Left kidney (tissue), 2 donors: ENCODE data around the gene DBF4B. TPM values are rescaled to one million over a fixed set of nuclear protein-coding genes. Genes with fewer than 3 reads are reported as not detected.

Experiments
- DNase-seq: peaks from one replicate; pipeline ENCODE4 v3.0.0-alpha.2; 2013
- polyA plus RNA-seq: library from polyadenylated mRNA; unstranded; fragments of 120-200 nt; gene quantifications from one replicate; pipeline ENCODE4 v1.2.1, GENCODE V29; 2013; ENCODE audit not compliant: insufficient read length

The DBF4B gene
- polyA plus RNA-seq, 1 donor: 21.6 TPM

- no peak for DNase-seq
Observed at GRCh38 chr17:44797802-44798201, 89.3 kb downstream of the DBF4B start.

- DNase-seq: no peak
Observed at GRCh38 chr17:44798356-44798755, 89.9 kb downstream of the DBF4B start.

Other genes with a start within 250 kb of the DBF4B start
- 65.1 TPM for gene GPATCH8, start 205.3 kb upstream of the DBF4B start, polyA plus RNA-seq
- gene FZD2, start 151.2 kb upstream of the DBF4B start, polyA plus RNA-seq: 25.8 TPM
- 3.3 TPM for gene MEIOC, start 52.2 kb upstream of the DBF4B start, polyA plus RNA-seq
- 41.2 TPM for gene CCDC43, start 18.9 kb upstream of the DBF4B start, polyA plus RNA-seq
- 2.8 TPM for gene ADAM11, start 50.3 kb downstream of the DBF4B start, polyA plus RNA-seq
- gene GJC1, start 121.6 kb downstream of the DBF4B start, polyA plus RNA-seq: 30.3 TPM
- 1.4 TPM for gene HIGD1B, start 139.2 kb downstream of the DBF4B start, polyA plus RNA-seq
- gene EFTUD2, start 190.8 kb downstream of the DBF4B start, polyA plus RNA-seq: 132 TPM
- 0.58 TPM for gene GFAP, start 206.8 kb downstream of the DBF4B start, polyA plus RNA-seq
- 19.7 TPM for gene KIF18B, start 239.1 kb downstream of the DBF4B start, polyA plus RNA-seq